Activated CD8-positive, alpha-beta memory T cell treated with anti-CD3 and anti-CD28 coated beads for 1 hour (primary cell): ENCODE data around the gene MYH10.
"Not testable (repeated sequence)": the region's sequence is repeated elsewhere in the genome, so short reads cannot be mapped to it uniquely, and the experiment has no call there.

ENCODE experiments used
- DNase-seq, 2 donors: peaks; one replicate each; pipeline ENCODE4 v3.0.0-alpha.2; 2020; ENCODE audit warnings: low read depth in 1 of 2; ENCODE audit errors: extremely low read depth in 1 of 2

The MYH10 gene

GRCh38 chr17:8557176-8557806 lies 73.2 kb downstream of the MYH10 start:
- DNase-seq, result no peak

GRCh38 chr17:8556074-8556473 lies 74.5 kb downstream of the MYH10 start:
- DNase-seq, result no peak

- DNase-seq, result no peak
These were observed 75.5 kb downstream of the MYH10 start for GRCh38 chr17:8555062-8555461.

GRCh38 chr17:8552577-8553320 lies 77.8 kb downstream of the MYH10 start:
- DNase-seq, result no peak

GRCh38 chr17:8542599-8543502 lies 87.7 kb downstream of the MYH10 start:
- DNase-seq, result no peak

- DNase-seq, result not testable (repeated sequence)
These were observed 90.5 kb downstream of the MYH10 start for GRCh38 chr17:8539976-8540375.

- no peak for DNase-seq
These were observed 92.8 kb downstream of the MYH10 start for GRCh38 chr17:8537734-8538133.

- no peak for DNase-seq
These were observed 95.9 kb downstream of the MYH10 start for GRCh38 chr17:8534498-8535188.

GRCh38 chr17:8532021-8532420 lies 98.5 kb downstream of the MYH10 start:
- no peak for DNase-seq

- DNase-seq, result no peak
These were observed 107.9 kb downstream of the MYH10 start for GRCh38 chr17:8522577-8522976.

GRCh38 chr17:8520981-8521380 lies 109.5 kb downstream of the MYH10 start:
- no peak for DNase-seq

- no peak for DNase-seq
These were observed 111.7 kb downstream of the MYH10 start for GRCh38 chr17:8518850-8519249.

GRCh38 chr17:8518326-8518725 lies 112.2 kb downstream of the MYH10 start:
- no peak for DNase-seq

GRCh38 chr17:8514801-8515200 lies 115.7 kb downstream of the MYH10 start:
- DNase-seq, result no peak

GRCh38 chr17:8506145-8506544 lies 124.4 kb downstream of the MYH10 start:
- no peak for DNase-seq

GRCh38 chr17:8504460-8505207 lies 125.9 kb downstream of the MYH10 start:
- no peak for DNase-seq

GRCh38 chr17:8503807-8504206 lies 126.7 kb downstream of the MYH10 start:
- DNase-seq, result no peak

- DNase-seq, result no peak
These were observed 127.2 kb downstream of the MYH10 start for GRCh38 chr17:8503368-8503767.

GRCh38 chr17:8502126-8502525 lies 128.4 kb downstream of the MYH10 start:
- no peak for DNase-seq

- no peak for DNase-seq
These were observed 129.9 kb downstream of the MYH10 start for GRCh38 chr17:8500609-8501008.
